H1 (cell line): ENCODE measurements around the gene SEMA5B. TPM values are rescaled to one million over a fixed set of nuclear protein-coding genes. Genes with fewer than 3 reads are reported as not detected.

ENCODE experiments used
- ATF2 ChIP-seq: IDR thresholded peaks from 2 replicates; pipeline ENCODE4 v1.6.1; 2012; ENCODE audit warnings: low read length, inconsistent platforms
- FOSL1 ChIP-seq: IDR thresholded peaks from 2 replicates; pipeline ENCODE4 v1.6.1; 2011; ENCODE audit warnings: mild to moderate bottlenecking, low read depth, low read length, moderate library complexity; ENCODE audit not compliant: insufficient read depth
- polyA plus RNA-seq, 7 experiments: library from polyadenylated mRNA; depleted of rRNA in 3 of 7; stranded (reverse) in 5 of 7; unstranded in 2 of 7; fragments of >200 nt in 5 of 7; fragments of 200-250 nt in 2 of 7; gene quantifications; 1 replicate in 5 of 7; 2 replicates in 1 of 7; 4 replicates in 1 of 7; pipeline versions ENCODE4 v1.2.1 to v1.2.3, GENCODE V29; 2011 to 2013; ENCODE audit warnings: missing spikeins in 2 of 7, mixed read lengths in 2 of 7
- total RNA-seq: library from RNA; stranded (reverse); fragmentation: NEBNext Ultra II Directional; extraction: Animal tissue kit (Norgen Biotek cat#: 25700); gene quantifications from 2 replicates; pipeline ENCODE4 v1.2.1, GENCODE V29; 2021

The SEMA5B gene
- total and polyA plus RNA-seq, 2 of the 8 experiments (the other 6 are each of a cell fraction or from before 2014, with no cell fraction given), result 13.1 to 22.4 TPM

GRCh38 chr3:122907471-122907870, 120.1 kb downstream of the SEMA5B start (continued):
- TF ChIP-seq ATF2, result no peak
- no peak for TF ChIP-seq FOSL1
- TF ChIP-seq, all 59 proteins: peak for 0
